GM12878 (cell line): ENCODE results near the gene CXXC4. TPM values are rescaled to one million over a fixed set of nuclear protein-coding genes. Genes with fewer than 3 reads are reported as not detected.

Experiments used
- ATAC-seq: fragments of 200-7000 bp; cut with Tn5 transposase; 3 replicates; pipeline ENCODE4 v1.9.1; 2020; ENCODE audit warnings: mild to moderate bottlenecking, moderate library complexity
- BruUV-seq: library from RNA; stranded (reverse); fragments of 400-500 nt; replicated peaks from 2 replicates; lab custom pipeline; 2021; lab: Mats Ljungman, UMichigan
- CTCF ChIA-PET: fragments of 300-600 bp; sonication (Branson Sonifier 250); formaldehyde crosslinking; extraction: SDS; loops from one replicate; lab custom pipeline; 2021; ENCODE audit warnings: inconsistent platforms; lab: Yijun Ruan, JAX
- POLR2A ChIA-PET: fragments of 350-600 bp; formaldehyde crosslinking; extraction: SDS; loops from one replicate; lab custom pipeline; 2021; ENCODE audit warnings: inconsistent platforms; lab: Charles Lee
- RAD21 ChIA-PET: fragments of 300-600 bp; sonication (Branson Sonifier 250); formaldehyde crosslinking; loops from one replicate; lab custom pipeline; 2023; ENCODE audit warnings: antibody characterized with exemption; ENCODE audit not compliant: unreplicated experiment; lab: Charles Lee
- SMC1A ChIA-PET: fragments of 300-600 bp; sonication (Branson Sonifier 250); formaldehyde crosslinking; loops from one replicate; lab custom pipeline; 2023; ENCODE audit not compliant: unreplicated experiment, uncharacterized antibody; lab: Charles Lee
- DNase-seq: peaks from one replicate; pipeline ENCODE4 v3.0.0-alpha.2; 2011; ENCODE audit warnings: low read depth, low spot score
- FAIRE-seq: peaks from 3 replicates; lab custom pipeline; 2011; peaks lifted over from hg19 to GRCh38; lab: Jason Lieb, UNC
- H2AFZ ChIP-seq: 2 replicates; pipeline ENCODE4 v1.6.0; 2011; ENCODE audit warnings: low read depth, low read length, control low read depth; ENCODE audit not compliant: control insufficient read depth
- H3K27ac ChIP-seq: 2 replicates; pipeline ENCODE4 v1.5.1; 2011; ENCODE audit warnings: control low read depth; ENCODE audit not compliant: control insufficient read depth, insufficient read depth
- H3K27me3 ChIP-seq, 2 experiments: replicated peaks in 1 of 2; 2 replicates each; pipeline versions ENCODE4 v1.6.0 to v1.6.1; 2011; ENCODE audit warnings: low read length in 1 of 2; ENCODE audit not compliant: control insufficient read depth in 2 of 2, insufficient read depth in 2 of 2
- H3K36me3 ChIP-seq, 2 experiments: 2 replicates each; pipeline ENCODE4 v1.5.1; 2011; ENCODE audit warnings: low read length in 1 of 2; ENCODE audit not compliant: control insufficient read depth in 2 of 2, insufficient read depth in 2 of 2
- H3K4me1 ChIP-seq: 2 replicates; pipeline ENCODE4 v1.6.1; 2011; ENCODE audit warnings: mild to moderate bottlenecking, low read length, moderate library complexity, mixed read lengths; ENCODE audit not compliant: control insufficient read depth, insufficient read depth
- H3K4me2 ChIP-seq: 2 replicates; pipeline ENCODE4 v1.6.0; 2011; ENCODE audit warnings: control low read depth; ENCODE audit not compliant: control insufficient read depth, insufficient read depth
- H3K4me3 ChIP-seq: fragments of 200-600 bp; sonication (generic); 2 replicates; pipeline ENCODE4 v1.5.1; 2016
- H3K79me2 ChIP-seq: 2 replicates; pipeline ENCODE4 v1.6.0; 2011; ENCODE audit warnings: low read length; ENCODE audit not compliant: control insufficient read depth, insufficient read depth
- H3K9ac ChIP-seq: 2 replicates; pipeline ENCODE4 v1.8.0; 2011; ENCODE audit warnings: low read length, control low read depth, mixed read lengths; ENCODE audit not compliant: control insufficient read depth, insufficient read depth
- H3K9me3 ChIP-seq: replicated peaks from 3 replicates; pipeline ENCODE4 v1.5.1; 2011; ENCODE audit warnings: mild to moderate bottlenecking, low read length; ENCODE audit not compliant: control insufficient read depth, insufficient read depth
- H4K20me1 ChIP-seq: 2 replicates; pipeline ENCODE4 v1.6.0; 2011; ENCODE audit not compliant: control insufficient read depth, insufficient read depth
- BRCA1 ChIP-seq: IDR thresholded peaks from 2 replicates; pipeline ENCODE4 v1.6.1; 2011; ENCODE audit warnings: low read depth, low read length, improper control_type of control experiment
- CHD2 ChIP-seq: IDR thresholded peaks from 2 replicates; pipeline ENCODE4 v1.6.1; 2011; ENCODE audit warnings: low read depth, low read length, improper control_type of control experiment, borderline replicate concordance
- E4F1 ChIP-seq: fragments of 450-650 bp; IDR thresholded peaks from 2 replicates; pipeline ENCODE4 v1.6.1; 2018; ENCODE audit warnings: borderline replicate concordance, mild to moderate bottlenecking; ENCODE audit not compliant: partially characterized antibody
- HDAC2 ChIP-seq: fragments of 200-600 bp; sonication (generic); IDR thresholded peaks from 2 replicates; pipeline ENCODE4 v1.6.1; 2017
- HSF1 ChIP-seq: fragments of 150-350 bp; IDR thresholded peaks from 2 replicates; pipeline ENCODE4 v1.6.1; 2014; ENCODE audit warnings: mild to moderate bottlenecking, low read depth, low read length
- KDM1A ChIP-seq: fragments of 200-600 bp; sonication (generic); IDR thresholded peaks from 2 replicates; pipeline ENCODE4 v1.6.1; 2016; ENCODE audit warnings: borderline replicate concordance
- MAX ChIP-seq: IDR thresholded peaks from 2 replicates; pipeline ENCODE4 v1.6.1; 2012; ENCODE audit warnings: low read depth, low read length, improper control_type of control experiment
- MEF2A ChIP-seq: IDR thresholded peaks from 2 replicates; pipeline ENCODE4 v1.6.1; 2011; ENCODE audit warnings: low read depth, mild to moderate bottlenecking, low read length, moderate library complexity; ENCODE audit not compliant: insufficient read depth
- MEF2B ChIP-seq: fragments of 450-650 bp; IDR thresholded peaks from 2 replicates; pipeline ENCODE4 v1.6.1; 2018; ENCODE audit warnings: mild to moderate bottlenecking, moderate library complexity; ENCODE audit not compliant: partially characterized antibody, poor library complexity, severe bottlenecking
- NFYA ChIP-seq: IDR thresholded peaks from 2 replicates; pipeline ENCODE4 v1.6.1; 2011; ENCODE audit warnings: low read depth, mild to moderate bottlenecking, low read length, improper control_type of control experiment, borderline replicate concordance
- NR2C2 ChIP-seq: IDR thresholded peaks from 2 replicates; pipeline ENCODE4 v1.6.1; 2011; ENCODE audit warnings: borderline replicate concordance, low read depth; ENCODE audit not compliant: control insufficient read depth, insufficient read length
- RAD21 ChIP-seq: IDR thresholded peaks from 2 replicates; pipeline ENCODE4 v1.6.1; 2011; ENCODE audit warnings: mild to moderate bottlenecking, low read depth, low read length, moderate library complexity; ENCODE audit not compliant: insufficient read depth
- SIN3A ChIP-seq: IDR thresholded peaks from 2 replicates; pipeline ENCODE4 v1.6.1; 2012; ENCODE audit warnings: low read depth, low read length, improper control_type of control experiment
- ZSCAN29 ChIP-seq: fragments of 450-650 bp; IDR thresholded peaks from 2 replicates; pipeline ENCODE4 v1.6.1; 2017; ENCODE audit warnings: mild to moderate bottlenecking, moderate library complexity
- WGBS: methylation state at CpG from one replicate; pipeline ENCODE4 v1.1.6; 2016; ENCODE audit warnings: low lambda C conversion rate; ENCODE audit not compliant: insufficient replicate concordance, insufficient coverage; ENCODE audit errors: missing lambda C conversion rate; 5-methylcytosine and 5-hydroxymethylcytosine counted together
- in situ Hi-C: fragments of 300-500 bp; cut with MboI; formaldehyde crosslinking; loops from 9 replicates; pipeline ENCODE4 v1.14.3; 2018; ENCODE audit warnings: mixed read lengths
- intact Hi-C: fragments of 100-400 bp; cut with micrococcal nuclease; formaldehyde crosslinking; loops from one replicate; pipeline ENCODE4 v1.14.2; 2022; ENCODE audit not compliant: unreplicated experiment
- polyA plus RNA-seq, 11 experiments: library from polyadenylated mRNA; depleted of rRNA in 4 of 11; unstranded in 6 of 11; stranded (reverse) in 5 of 11; fragments of >200 nt; fragmentation: Nextera tagmentation in 4 of 11; fragmentation: Illumina TruSeq in 1 of 11; extraction: Ambion mirVana in 4 of 11; extraction: Trizol in 1 of 11; gene quantifications; 1 replicate in 1 of 11; 2 replicates in 10 of 11; pipeline versions ENCODE4 v1.2.1 to v1.2.3, GENCODE V29; 2011 to 2016; ENCODE audit warnings: inconsistent platforms in 2 of 11, missing spikeins in 2 of 11, low read depth in 1 of 11
- total RNA-seq, 4 experiments: library from RNA; depleted of rRNA in 3 of 4; stranded (reverse); fragments of >200 nt in 3 of 4; fragmentation: Illumina TruSeq in 1 of 4; extraction: Trizol in 1 of 4; gene quantifications; 2 replicates each; pipeline versions ENCODE4 v1.2.1 to v1.2.3, GENCODE V29; 2013 to 2021
- TF ChIP-seq, protein P1 (sequence below): fragments of 450-650 bp; IDR thresholded peaks from 2 replicates; pipeline ENCODE4 v1.6.1; 2014; ENCODE audit warnings: mild to moderate bottlenecking
- TF ChIP-seq, protein P2 (sequence below): fragments of 450-650 bp; IDR thresholded peaks from 2 replicates; pipeline ENCODE4 v1.6.1; 2018; ENCODE audit warnings: mild to moderate bottlenecking, low read depth, moderate library complexity; ENCODE audit not compliant: partially characterized antibody

CXXC4 gene
- total and polyA plus RNA-seq, 10 of the 15 experiments (the other 5 are each of a cell fraction or from before 2014, with no cell fraction given) = 4.2 to 17.0 (median 7.8) TPM

DNA sequence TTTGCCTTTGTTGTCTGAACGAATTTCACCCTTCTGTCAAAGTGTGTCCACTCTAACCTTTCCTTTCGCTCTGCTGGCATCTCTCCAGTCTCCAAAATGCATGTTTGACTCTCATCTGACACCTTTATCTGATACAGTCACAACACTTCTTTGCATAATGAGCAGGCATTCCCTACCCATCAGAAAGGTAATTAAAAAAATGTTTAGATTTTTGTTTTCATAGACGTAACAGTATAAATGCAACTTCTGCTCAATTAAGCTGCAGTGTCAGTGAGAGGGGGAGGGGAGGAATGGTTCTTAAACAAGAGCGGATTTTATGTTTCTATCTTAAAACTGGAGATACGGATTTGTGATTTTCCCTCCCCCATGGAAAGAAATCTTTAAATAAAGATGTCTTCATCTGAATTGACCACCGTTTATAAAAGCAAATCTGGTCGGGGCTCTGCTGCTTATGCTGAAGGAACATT lies 70.2 kb downstream of the CXXC4 start:
- ChIA-PET SMC1A (no interaction called here), CTCF (no interaction called here)

More for the DNA sequence above, 70.2 kb downstream of the CXXC4 start:
- POLR2A ChIA-PET = interaction anchor here (0.5 kb wide), 1 partner anchor 28 kb away, joined by 3 read pairs; no protein-coding TSS in a partner anchor
- in situ Hi-C loops = no loop called here
- Histone ChIP-seq H2AFZ (no peak overlapping the region; the same call in 1 of the 2 replicates), H3K9ac (no peak overlapping the region), H3K9me3 (peaks cover 2% of the 10 kb centered on the region; the same call in 2 of the 3 replicates), H4K20me1 (no peaks in the 10 kb centered on the region), H3K79me2 (no peaks in the 10 kb centered on the region), H3K4me2 (no peak overlapping the region), H3K4me1 (no peaks in the 10 kb centered on the region; the same call in 1 of the 2 replicates), H3K36me3 (no peaks in the 10 kb centered on the region), H3K27me3 (no peaks in the 10 kb centered on the region), H3K4me3 (no peak overlapping the region), H3K27ac (no peak overlapping the region)
- intact Hi-C loops = no loop called here
- ATAC-seq = no peak
- no peak for DNase-seq
- WGBS = 65% methylated on average over 7 of the region's 7 CpGs
- no peak for FAIRE-seq
- RAD21 ChIA-PET = no interaction called here
- no TSS peak for BruUV-seq
- TF ChIP-seq MAX = no peak
- TF ChIP-seq, protein P1, sequence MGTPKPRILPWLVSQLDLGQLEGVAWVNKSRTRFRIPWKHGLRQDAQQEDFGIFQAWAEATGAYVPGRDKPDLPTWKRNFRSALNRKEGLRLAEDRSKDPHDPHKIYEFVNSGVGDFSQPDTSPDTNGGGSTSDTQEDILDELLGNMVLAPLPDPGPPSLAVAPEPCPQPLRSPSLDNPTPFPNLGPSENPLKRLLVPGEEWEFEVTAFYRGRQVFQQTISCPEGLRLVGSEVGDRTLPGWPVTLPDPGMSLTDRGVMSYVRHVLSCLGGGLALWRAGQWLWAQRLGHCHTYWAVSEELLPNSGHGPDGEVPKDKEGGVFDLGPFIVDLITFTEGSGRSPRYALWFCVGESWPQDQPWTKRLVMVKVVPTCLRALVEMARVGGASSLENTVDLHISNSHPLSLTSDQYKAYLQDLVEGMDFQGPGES = no peak
- no peak for TF ChIP-seq CHD2
- TF ChIP-seq RAD21 = no peak
- no peak for TF ChIP-seq KDM1A
- no peak for TF ChIP-seq NFYA
- TF ChIP-seq BRCA1 = no peak
- TF ChIP-seq SIN3A = no peak
- no peak for TF ChIP-seq MEF2B
- TF ChIP-seq HSF1 = no peak
- no peak for TF ChIP-seq E4F1
- TF ChIP-seq, protein P2, sequence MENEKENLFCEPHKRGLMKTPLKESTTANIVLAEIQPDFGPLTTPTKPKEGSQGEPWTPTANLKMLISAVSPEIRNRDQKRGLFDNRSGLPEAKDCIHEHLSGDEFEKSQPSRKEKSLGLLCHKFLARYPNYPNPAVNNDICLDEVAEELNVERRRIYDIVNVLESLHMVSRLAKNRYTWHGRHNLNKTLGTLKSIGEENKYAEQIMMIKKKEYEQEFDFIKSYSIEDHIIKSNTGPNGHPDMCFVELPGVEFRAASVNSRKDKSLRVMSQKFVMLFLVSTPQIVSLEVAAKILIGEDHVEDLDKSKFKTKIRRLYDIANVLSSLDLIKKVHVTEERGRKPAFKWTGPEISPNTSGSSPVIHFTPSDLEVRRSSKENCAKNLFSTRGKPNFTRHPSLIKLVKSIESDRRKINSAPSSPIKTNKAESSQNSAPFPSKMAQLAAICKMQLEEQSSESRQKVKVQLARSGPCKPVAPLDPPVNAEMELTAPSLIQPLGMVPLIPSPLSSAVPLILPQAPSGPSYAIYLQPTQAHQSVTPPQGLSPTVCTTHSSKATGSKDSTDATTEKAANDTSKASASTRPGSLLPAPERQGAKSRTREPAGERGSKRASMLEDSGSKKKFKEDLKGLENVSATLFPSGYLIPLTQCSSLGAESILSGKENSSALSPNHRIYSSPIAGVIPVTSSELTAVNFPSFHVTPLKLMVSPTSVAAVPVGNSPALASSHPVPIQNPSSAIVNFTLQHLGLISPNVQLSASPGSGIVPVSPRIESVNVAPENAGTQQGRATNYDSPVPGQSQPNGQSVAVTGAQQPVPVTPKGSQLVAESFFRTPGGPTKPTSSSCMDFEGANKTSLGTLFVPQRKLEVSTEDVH = no peak
- TF ChIP-seq MEF2A = no peak
- TF ChIP-seq NR2C2 = no peak
- TF ChIP-seq HDAC2 = no peak
- TF ChIP-seq ZSCAN29 = no peak
